HT1080 (cell line): Measurements from ENCODE around the gene CCNL2. TPM values are rescaled to one million over a fixed set of nuclear protein-coding genes. Genes with fewer than 3 reads are reported as not detected.
"Not testable (repeated sequence)": the region's sequence is repeated elsewhere in the genome, so short reads cannot be mapped to it uniquely, and the experiment has no call there.

Source experiments
- DNase-seq: peaks from one replicate; pipeline ENCODE4 v3.0.0-alpha.2; 2015; ENCODE audit warnings: low read depth
- total RNA-seq: library from RNA; depleted of rRNA; stranded (reverse); fragments of >200 nt; shearing (Covaris generic); gene quantifications from 2 replicates; pipeline ENCODE4 v1.2.3, GENCODE V29; 2014

The CCNL2 gene
- total RNA-seq, 1 experiment from 2014 or later, result 96.1 TPM

GRCh38 chr1:1432951-1433803 lies 34.0 kb upstream of the CCNL2 start:
- no peak for DNase-seq

GRCh38 chr1:1432274-1432950 lies 33.3 kb upstream of the CCNL2 start:
- no peak for DNase-seq

GRCh38 chr1:1431845-1432273 lies 32.7 kb upstream of the CCNL2 start:
- no peak for DNase-seq

- no peak for DNase-seq
These were observed 32.1 kb upstream of the CCNL2 start for GRCh38 chr1:1430992-1431844.

GRCh38 chr1:1430114-1430982 lies 31.2 kb upstream of the CCNL2 start:
- DNase-seq, result no peak

GRCh38 chr1:1429671-1430073 lies 30.5 kb upstream of the CCNL2 start:
- DNase-seq, result no peak

GRCh38 chr1:1428967-1429366 lies 29.8 kb upstream of the CCNL2 start:
- not testable (repeated sequence) for DNase-seq

GRCh38 chr1:1428174-1428573 lies 29.0 kb upstream of the CCNL2 start:
- DNase-seq, result no peak

- DNase-seq, result no peak
These were observed 28.6 kb upstream of the CCNL2 start for GRCh38 chr1:1427820-1428148.

- DNase-seq, result no peak
These were observed 28.1 kb upstream of the CCNL2 start for GRCh38 chr1:1427106-1427819.

GRCh38 chr1:1426496-1427105 lies 27.5 kb upstream of the CCNL2 start:
- no peak for DNase-seq

- DNase-seq, result no peak
These were observed 26.8 kb upstream of the CCNL2 start for GRCh38 chr1:1425753-1426495.

- DNase-seq, result no peak
These were observed 26.3 kb upstream of the CCNL2 start for GRCh38 chr1:1425426-1425752.

GRCh38 chr1:1424707-1425106 lies 25.6 kb upstream of the CCNL2 start:
- DNase-seq, result no peak

- no peak for DNase-seq
These were observed 24.1 kb upstream of the CCNL2 start for GRCh38 chr1:1423245-1423597.

- peak; percentile 68 for DNase-seq
These were observed 23.5 kb upstream of the CCNL2 start for GRCh38 chr1:1422465-1423244.

GRCh38 chr1:1421907-1422464 lies 22.9 kb upstream of the CCNL2 start:
- no peak for DNase-seq
